SH-SY5Y (cell line): Measurements from ENCODE around the gene MOCS3.

ENCODE experiments used
- GATA2 ChIP-seq: IDR thresholded peaks from 2 replicates; pipeline ENCODE4 v1.6.1; 2011; ENCODE audit warnings: mild to moderate bottlenecking, low read depth, low read length
- GATA3 ChIP-seq: IDR thresholded peaks from 2 replicates; pipeline ENCODE4 v1.6.1; 2011; ENCODE audit warnings: low read depth, mild to moderate bottlenecking, low read length, moderate library complexity

DNA sequence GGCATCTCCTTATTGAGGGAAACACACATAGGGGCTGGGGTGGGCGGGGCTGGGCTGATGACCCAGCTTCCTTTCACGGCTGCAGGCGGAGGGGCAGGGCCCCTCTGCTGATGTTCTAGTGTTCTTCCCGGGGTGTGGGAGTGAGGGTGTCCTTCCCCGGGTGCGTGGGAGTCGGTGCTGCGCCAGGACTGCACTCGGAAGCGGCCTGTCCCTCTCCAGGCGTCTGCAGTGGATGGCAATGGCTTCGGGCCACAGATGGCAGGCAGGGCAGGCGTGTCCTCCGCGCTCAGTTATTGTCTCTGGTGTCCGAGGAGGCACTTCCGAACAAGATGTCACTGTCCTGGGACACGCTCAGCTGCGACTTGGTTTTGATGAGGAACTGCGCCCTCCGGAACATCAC is 45.1 kb downstream of the MOCS3 start:
- TF ChIP-seq GATA2 (no peak), GATA3 (no peak)
